GM12878 (cell line): ENCODE results near the gene DEXI. TPM values are rescaled to one million over a fixed set of nuclear protein-coding genes. Genes with fewer than 3 reads are reported as not detected.
A peak's percentile ranks its signal among the peaks of the same experiment; 100 is the strongest.

ENCODE experiments used
- BACH1 ChIP-seq: fragments of 450-650 bp; IDR thresholded peaks from 2 replicates; pipeline ENCODE4 v1.6.1; 2017; ENCODE audit warnings: mild to moderate bottlenecking, borderline replicate concordance
- BCL11A ChIP-seq: IDR thresholded peaks from 2 replicates; pipeline ENCODE4 v1.6.1; 2011; ENCODE audit warnings: low read depth, low read length
- CEBPZ ChIP-seq: fragments of 150-350 bp; IDR thresholded peaks from 2 replicates; pipeline ENCODE4 v1.6.1; 2016; ENCODE audit warnings: low read depth, low read length
- CREB1 ChIP-seq: IDR thresholded peaks from 2 replicates; pipeline ENCODE4 v1.6.1; 2012; ENCODE audit warnings: low read depth, mild to moderate bottlenecking, inconsistent platforms
- ESRRA ChIP-seq: IDR thresholded peaks from 2 replicates; pipeline ENCODE4 v1.6.1; 2012; ENCODE audit warnings: mild to moderate bottlenecking, low read length, improper control_type of control experiment
- FOXM1 ChIP-seq: IDR thresholded peaks from 2 replicates; pipeline ENCODE4 v1.6.1; 2012; ENCODE audit warnings: low read depth, mild to moderate bottlenecking, inconsistent platforms, low read length, moderate library complexity
- HCFC1 ChIP-seq: fragments of 150-350 bp; IDR thresholded peaks from 2 replicates; pipeline ENCODE4 v1.6.1; 2014; ENCODE audit warnings: low read length
- HDAC2 ChIP-seq: fragments of 200-600 bp; sonication (generic); IDR thresholded peaks from 2 replicates; pipeline ENCODE4 v1.6.1; 2017
- MXI1 ChIP-seq: fragments of 150-350 bp; IDR thresholded peaks from 2 replicates; pipeline ENCODE4 v1.6.1; 2011; ENCODE audit warnings: low read depth, mild to moderate bottlenecking, inconsistent platforms, low read length, improper control_type of control experiment
- NFXL1 ChIP-seq: fragments of 450-650 bp; IDR thresholded peaks from 2 replicates; pipeline ENCODE4 v1.6.1; 2017; ENCODE audit warnings: antibody characterized with exemption, mild to moderate bottlenecking, borderline replicate concordance
- NR2C1 ChIP-seq: fragments of 450-650 bp; IDR thresholded peaks from 2 replicates; pipeline ENCODE4 v1.6.1; 2017; ENCODE audit warnings: antibody characterized with exemption, mild to moderate bottlenecking, moderate library complexity
- PBX3 ChIP-seq: IDR thresholded peaks from 2 replicates; pipeline ENCODE4 v1.6.1; 2011; ENCODE audit warnings: mild to moderate bottlenecking, low read depth, low read length, moderate library complexity; ENCODE audit not compliant: insufficient replicate concordance
- PML ChIP-seq: IDR thresholded peaks from 2 replicates; pipeline ENCODE4 v1.6.1; 2012; ENCODE audit warnings: low read length, inconsistent platforms
- PRDM15 ChIP-seq: fragments of 450-650 bp; formaldehyde crosslinking; IDR thresholded peaks from 2 replicates; pipeline ENCODE4 v1.4.0; 2020; ENCODE audit warnings: mild to moderate bottlenecking, moderate library complexity
- SMAD5 ChIP-seq: IDR thresholded peaks from 2 replicates; pipeline ENCODE4 v1.6.1; 2016; ENCODE audit warnings: antibody characterized with exemption, low read depth
- SMARCA5 ChIP-seq: fragments of 450-650 bp; IDR thresholded peaks from 2 replicates; pipeline ENCODE4 v1.6.1; 2017; ENCODE audit warnings: mild to moderate bottlenecking
- YBX1 ChIP-seq: fragments of 450-650 bp; IDR thresholded peaks from 2 replicates; pipeline ENCODE4 v1.6.1; 2016; ENCODE audit warnings: antibody characterized with exemption
- ZNF622 ChIP-seq: fragments of 450-650 bp; IDR thresholded peaks from 2 replicates; pipeline ENCODE4 v1.6.1; 2017; ENCODE audit warnings: mild to moderate bottlenecking, inconsistent platforms
- polyA plus RNA-seq, 11 experiments: library from polyadenylated mRNA; depleted of rRNA in 4 of 11; unstranded in 6 of 11; stranded (reverse) in 5 of 11; fragments of >200 nt; fragmentation: Nextera tagmentation in 4 of 11; fragmentation: Illumina TruSeq in 1 of 11; extraction: Ambion mirVana in 4 of 11; extraction: Trizol in 1 of 11; gene quantifications; 1 replicate in 1 of 11; 2 replicates in 10 of 11; pipeline versions ENCODE4 v1.2.1 to v1.2.3, GENCODE V29; 2011 to 2016; ENCODE audit warnings: inconsistent platforms in 2 of 11, missing spikeins in 2 of 11, low read depth in 1 of 11
- total RNA-seq, 4 experiments: library from RNA; depleted of rRNA in 3 of 4; stranded (reverse); fragments of >200 nt in 3 of 4; fragmentation: Illumina TruSeq in 1 of 4; extraction: Trizol in 1 of 4; gene quantifications; 2 replicates each; pipeline versions ENCODE4 v1.2.1 to v1.2.3, GENCODE V29; 2013 to 2021
- TF ChIP-seq, protein P1 (sequence below): fragments of 450-650 bp; IDR thresholded peaks from 2 replicates; pipeline ENCODE4 v1.6.1; 2016; ENCODE audit warnings: mild to moderate bottlenecking, moderate library complexity, borderline replicate concordance

Gene DEXI
- total and polyA plus RNA-seq, 10 of the 15 experiments (the other 5 are each of a cell fraction or from before 2014, with no cell fraction given): 1.4 to 26.3 (median 18.4) TPM

DNA sequence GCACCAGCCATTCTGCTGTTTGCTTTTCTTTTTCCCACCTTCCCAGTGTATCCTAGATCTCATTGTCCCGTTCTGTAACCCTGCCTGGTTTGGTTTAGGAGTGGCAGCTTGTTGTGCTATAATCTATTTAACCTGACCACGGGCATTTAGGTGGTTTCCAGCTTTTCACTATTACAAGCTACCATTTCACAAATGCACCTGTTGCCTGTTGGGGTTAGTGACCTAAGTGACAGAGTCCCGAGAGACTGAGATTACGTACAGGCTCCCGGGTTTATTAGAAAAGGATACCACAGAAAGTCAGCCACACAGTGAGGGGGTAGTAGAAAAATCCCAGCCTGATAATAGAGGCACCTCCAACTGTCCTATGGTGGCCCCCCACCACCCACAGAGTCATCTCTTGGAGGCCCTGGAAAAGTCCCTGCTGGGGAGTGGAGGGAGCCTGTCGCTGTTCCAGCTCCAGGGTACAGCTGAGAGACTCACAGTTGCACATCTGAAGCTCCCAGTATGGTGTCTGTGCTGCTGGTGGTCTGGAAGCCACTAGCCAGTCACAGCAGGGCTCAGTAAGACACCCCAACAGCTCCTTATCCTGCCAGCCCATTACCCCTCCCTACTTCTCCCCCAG lies 23.3 kb upstream of the DEXI start (continued):
- no peak for TF ChIP-seq PRDM15 (CRISPR knock-in tag)
- no peak for TF ChIP-seq SMAD5
- TF ChIP-seq SMARCA5: 0 out of 2 replicates have a peak, but pooled peaks have one; percentile 3
- peak; percentile 31; the same call in 1 of the 2 replicates for TF ChIP-seq PML
- TF ChIP-seq CREB1: peak; percentile 87
- peak; percentile 58; the same call in 1 of the 2 replicates for TF ChIP-seq BACH1
- TF ChIP-seq BCL11A: peak; percentile 99
- TF ChIP-seq NR2C1: no peak
- 0 out of 2 replicates have a peak, but pooled peaks have one; percentile 23 for TF ChIP-seq HCFC1
- TF ChIP-seq ZNF622: no peak
- peak; percentile 61 for TF ChIP-seq MXI1
- peak; percentile 81; the same call in 1 of the 2 replicates for TF ChIP-seq YBX1
- peak; percentile 98 for TF ChIP-seq FOXM1
- peak; percentile 50 for TF ChIP-seq PBX3
- 0 out of 2 replicates have a peak, but pooled peaks have one; percentile 49 for TF ChIP-seq HDAC2
- no peak for TF ChIP-seq CEBPZ
- no peak for TF ChIP-seq NFXL1
- TF ChIP-seq, protein P1, sequence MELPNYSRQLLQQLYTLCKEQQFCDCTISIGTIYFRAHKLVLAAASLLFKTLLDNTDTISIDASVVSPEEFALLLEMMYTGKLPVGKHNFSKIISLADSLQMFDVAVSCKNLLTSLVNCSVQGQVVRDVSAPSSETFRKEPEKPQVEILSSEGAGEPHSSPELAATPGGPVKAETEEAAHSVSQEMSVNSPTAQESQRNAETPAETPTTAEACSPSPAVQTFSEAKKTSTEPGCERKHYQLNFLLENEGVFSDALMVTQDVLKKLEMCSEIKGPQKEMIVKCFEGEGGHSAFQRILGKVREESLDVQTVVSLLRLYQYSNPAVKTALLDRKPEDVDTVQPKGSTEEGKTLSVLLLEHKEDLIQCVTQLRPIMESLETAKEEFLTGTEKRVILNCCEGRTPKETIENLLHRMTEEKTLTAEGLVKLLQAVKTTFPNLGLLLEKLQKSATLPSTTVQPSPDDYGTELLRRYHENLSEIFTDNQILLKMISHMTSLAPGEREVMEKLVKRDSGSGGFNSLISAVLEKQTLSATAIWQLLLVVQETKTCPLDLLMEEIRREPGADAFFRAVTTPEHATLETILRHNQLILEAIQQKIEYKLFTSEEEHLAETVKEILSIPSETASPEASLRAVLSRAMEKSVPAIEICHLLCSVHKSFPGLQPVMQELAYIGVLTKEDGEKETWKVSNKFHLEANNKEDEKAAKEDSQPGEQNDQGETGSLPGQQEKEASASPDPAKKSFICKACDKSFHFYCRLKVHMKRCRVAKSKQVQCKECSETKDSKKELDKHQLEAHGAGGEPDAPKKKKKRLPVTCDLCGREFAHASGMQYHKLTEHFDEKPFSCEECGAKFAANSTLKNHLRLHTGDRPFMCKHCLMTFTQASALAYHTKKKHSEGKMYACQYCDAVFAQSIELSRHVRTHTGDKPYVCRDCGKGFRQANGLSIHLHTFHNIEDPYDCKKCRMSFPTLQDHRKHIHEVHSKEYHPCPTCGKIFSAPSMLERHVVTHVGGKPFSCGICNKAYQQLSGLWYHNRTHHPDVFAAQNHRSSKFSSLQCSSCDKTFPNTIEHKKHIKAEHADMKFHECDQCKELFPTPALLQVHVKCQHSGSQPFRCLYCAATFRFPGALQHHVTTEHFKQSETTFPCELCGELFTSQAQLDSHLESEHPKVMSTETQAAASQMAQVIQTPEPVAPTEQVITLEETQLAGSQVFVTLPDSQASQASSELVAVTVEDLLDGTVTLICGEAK: no peak
- no peak for TF ChIP-seq ESRRA
